HG03097 (cell line): ENCODE data around the gene SLC7A6OS.

ENCODE experiments used
- ATAC-seq: cut with Tn5 transposase; IDR thresholded peaks from one replicate; pipeline ENCODE4 v1.9.1; 2021; ENCODE audit not compliant: unreplicated experiment, low FRiP score

SLC7A6OS gene

GRCh38 chr16:68282064-68282452 lies 28.7 kb downstream of the SLC7A6OS start:
- no peak for ATAC-seq

- no peak for ATAC-seq
Observed at GRCh38 chr16:68281368-68282063, 29.2 kb downstream of the SLC7A6OS start.

- no peak for ATAC-seq
Observed at GRCh38 chr16:68279726-68280558, 30.8 kb downstream of the SLC7A6OS start.

- ATAC-seq = no peak
Observed at GRCh38 chr16:68276223-68276622, 34.5 kb downstream of the SLC7A6OS start.

GRCh38 chr16:68275611-68276191 lies 35.0 kb downstream of the SLC7A6OS start:
- ATAC-seq = peak; percentile 60

GRCh38 chr16:68274441-68274840 lies 36.3 kb downstream of the SLC7A6OS start:
- no peak for ATAC-seq

GRCh38 chr16:68273896-68274295 lies 36.9 kb downstream of the SLC7A6OS start:
- no peak for ATAC-seq

- no peak for ATAC-seq
Observed at GRCh38 chr16:68273459-68273858, 37.3 kb downstream of the SLC7A6OS start.

GRCh38 chr16:68272507-68273209 lies 38.1 kb downstream of the SLC7A6OS start:
- ATAC-seq = no peak

- ATAC-seq = no peak
Observed at GRCh38 chr16:68270353-68270752, 40.4 kb downstream of the SLC7A6OS start.

- no peak for ATAC-seq
Observed at GRCh38 chr16:68269793-68270192, 41.0 kb downstream of the SLC7A6OS start.

- no peak for ATAC-seq
Observed at GRCh38 chr16:68267612-68268405, 42.9 kb downstream of the SLC7A6OS start.

- ATAC-seq = no peak
Observed at GRCh38 chr16:68265078-68265920, 45.4 kb downstream of the SLC7A6OS start.

- ATAC-seq = peak; percentile 70
Observed at GRCh38 chr16:68264128-68265077, 46.3 kb downstream of the SLC7A6OS start, which contains the start of gene SLC7A6. SLC7A6 (plus strand) TSS chr16:68264526; CDS start chr16:68274727, 10,201 bp downstream.

- no peak for ATAC-seq
Observed at GRCh38 chr16:68263559-68264127, 47.1 kb downstream of the SLC7A6OS start.

GRCh38 chr16:68259007-68259825 lies 51.5 kb downstream of the SLC7A6OS start:
- no peak for ATAC-seq
